ENCODE measurements around the gene SDF2L1.
"Not testable (repeated sequence)": the region's sequence is repeated elsewhere in the genome, so short reads cannot be mapped to it uniquely, and the experiment has no call there.

The SDF2L1 gene

GRCh38 chr22:21688706-21689381, 46.7 kb downstream of the SDF2L1 start:
- peaks cover 5% of the 10 kb centered on the region for H3K4me1 Mint-ChIP-seq
- no peaks in the 10 kb centered on the region for H3K27me3 Mint-ChIP-seq (ENCODE audit: low read depth)
- H3K27ac Mint-ChIP-seq: no peak overlapping the region
- no peak overlapping the region for H3K4me3 Mint-ChIP-seq
- no peaks in the 10 kb centered on the region for H3K9me3 Mint-ChIP-seq
- TF ChIP-seq CTCF (IDR thresholded peaks at IDR 0.05; ENCODE audit: unreplicated experiment in 3 of 3): no peak
- peaks cover 39% of the 10 kb centered on the region for H3K36me3 Mint-ChIP-seq (ENCODE audit: low read depth)

GRCh38 chr22:21690401-21690801, 48.3 kb downstream of the SDF2L1 start:
- Mint-ChIP-seq H3K9me3 (no peaks in the 10 kb centered on the region), H3K4me1 (peaks cover 14% of the 10 kb centered on the region), H3K36me3 (ENCODE audit: low read depth) (peaks cover 40% of the 10 kb centered on the region), H3K27ac (peak overlapping the region in 2 of 3 experiments; percentile 40 to 62), H3K27me3 (ENCODE audit: low read depth) (no peaks in the 10 kb centered on the region), H3K4me3 (no peak overlapping the region)
- TF ChIP-seq CTCF (IDR thresholded peaks at IDR 0.05; ENCODE audit: unreplicated experiment in 3 of 3): no peak

- Mint-ChIP-seq H3K4me3 (no peak overlapping the region), H3K27ac (no peak overlapping the region), H3K36me3 (ENCODE audit: low read depth) (peaks cover 47% of the 10 kb centered on the region), H3K4me1 (peaks cover 18% of the 10 kb centered on the region), H3K27me3 (ENCODE audit: low read depth) (no peaks in the 10 kb centered on the region), H3K9me3 (no peaks in the 10 kb centered on the region)
- TF ChIP-seq CTCF (IDR thresholded peaks at IDR 0.05; ENCODE audit: unreplicated experiment in 3 of 3): no peak
These were observed 49.7 kb downstream of the SDF2L1 start for GRCh38 chr22:21691816-21692215.

GRCh38 chr22:21692856-21693255, 50.8 kb downstream of the SDF2L1 start:
- H3K27ac Mint-ChIP-seq; H3K27me3 Mint-ChIP-seq (ENCODE audit: low read depth); H3K4me3 Mint-ChIP-seq; H3K9me3 Mint-ChIP-seq: not testable (repeated sequence)
- Mint-ChIP-seq H3K36me3 (ENCODE audit: low read depth) (peaks cover 54% of the 10 kb centered on the region), H3K4me1 (peaks cover 18% of the 10 kb centered on the region)

GRCh38 chr22:21693333-21693998, 51.4 kb downstream of the SDF2L1 start:
- no peak overlapping the region for H3K27ac Mint-ChIP-seq
- peaks cover 23% of the 10 kb centered on the region for H3K4me1 Mint-ChIP-seq
- H3K36me3 Mint-ChIP-seq (ENCODE audit: low read depth): peaks cover 59% of the 10 kb centered on the region
- H3K9me3 Mint-ChIP-seq: no peaks in the 10 kb centered on the region
- no peak for TF ChIP-seq CTCF (IDR thresholded peaks at IDR 0.05; ENCODE audit: unreplicated experiment in 3 of 3)
- H3K27me3 Mint-ChIP-seq (ENCODE audit: low read depth): no peaks in the 10 kb centered on the region
- H3K4me3 Mint-ChIP-seq: no peak overlapping the region

Data from nephron (organoid).